GM21576 (cell line): ENCODE measurements around the gene ABCA13.

ENCODE experiments used
- ATAC-seq: cut with Tn5 transposase; IDR thresholded peaks from one replicate; pipeline ENCODE4 v1.9.1; 2021; ENCODE audit warnings: mild to moderate bottlenecking, moderate library complexity; ENCODE audit not compliant: unreplicated experiment

The ABCA13 gene

DNA sequence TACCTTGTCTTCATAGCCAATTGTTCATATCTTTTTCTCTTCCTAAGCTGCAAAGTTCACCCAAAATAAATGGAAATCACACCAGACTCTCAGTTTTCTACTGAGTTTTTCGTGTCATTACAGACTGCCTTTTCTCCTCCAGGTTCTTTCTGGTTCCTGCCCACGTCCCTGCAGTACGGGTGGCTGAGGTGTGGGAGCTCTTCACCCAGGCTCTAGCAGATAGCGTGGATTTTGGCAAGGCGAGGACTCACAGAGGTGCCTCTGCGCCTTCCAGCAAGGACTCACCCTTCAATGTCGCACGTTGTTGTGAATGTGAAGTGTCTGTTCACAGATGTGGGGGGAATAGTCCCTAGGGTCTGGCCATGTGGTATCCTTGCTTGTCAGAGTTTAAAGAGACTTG, 71.6 kb downstream of the ABCA13 start:
- ATAC-seq, result no peak

DNA sequence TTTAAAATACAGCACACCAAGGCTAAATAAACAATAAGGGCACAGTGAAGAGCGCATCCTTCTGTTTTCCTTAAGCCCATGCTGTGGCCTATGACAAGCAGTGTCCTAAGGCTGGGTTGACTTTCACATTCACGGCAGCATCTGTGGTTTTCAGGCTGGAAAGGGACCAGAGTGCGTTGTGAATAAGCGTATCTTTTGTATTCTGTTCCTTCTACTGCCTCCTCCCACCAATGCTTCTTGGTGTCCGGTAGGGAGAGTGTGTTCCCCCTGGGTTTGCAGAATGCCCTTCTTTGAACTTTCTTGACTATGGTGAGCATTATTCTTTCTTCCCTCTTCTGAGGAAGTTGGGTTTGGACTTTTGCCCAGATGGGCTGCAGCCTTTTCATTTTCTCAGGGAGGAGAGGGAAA, 73.6 kb downstream of the ABCA13 start:
- ATAC-seq, result no peak

- peak; percentile 50 for ATAC-seq
Measured at GRCh38 chr7:48245751-48246472, 74.7 kb downstream of the ABCA13 start.

- ATAC-seq, result no peak
Measured at GRCh38 chr7:48249166-48249565, 77.9 kb downstream of the ABCA13 start.

GRCh38 chr7:48250441-48250951, 79.2 kb downstream of the ABCA13 start:
- ATAC-seq, result no peak

DNA sequence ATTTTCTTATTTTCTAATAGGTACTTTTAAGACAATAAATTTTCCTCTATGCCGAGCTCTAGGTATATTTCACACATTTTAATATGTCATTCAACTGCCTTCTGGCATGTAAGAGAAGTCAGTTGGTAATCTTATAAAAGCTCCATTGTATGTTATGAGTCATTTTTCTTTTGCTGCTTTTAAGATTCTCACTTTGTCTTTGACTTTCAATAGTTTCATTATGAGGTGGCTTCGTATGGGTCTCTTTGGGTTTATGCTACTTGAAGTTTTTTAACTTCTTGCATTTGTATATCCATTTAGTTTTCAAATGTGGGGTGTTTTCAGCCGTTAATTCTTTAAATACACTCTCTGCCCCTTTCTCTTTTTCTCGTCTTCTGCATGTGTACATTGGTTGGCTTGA, 80.5 kb downstream of the ABCA13 start:
- ATAC-seq, result peak; percentile 91

DNA sequence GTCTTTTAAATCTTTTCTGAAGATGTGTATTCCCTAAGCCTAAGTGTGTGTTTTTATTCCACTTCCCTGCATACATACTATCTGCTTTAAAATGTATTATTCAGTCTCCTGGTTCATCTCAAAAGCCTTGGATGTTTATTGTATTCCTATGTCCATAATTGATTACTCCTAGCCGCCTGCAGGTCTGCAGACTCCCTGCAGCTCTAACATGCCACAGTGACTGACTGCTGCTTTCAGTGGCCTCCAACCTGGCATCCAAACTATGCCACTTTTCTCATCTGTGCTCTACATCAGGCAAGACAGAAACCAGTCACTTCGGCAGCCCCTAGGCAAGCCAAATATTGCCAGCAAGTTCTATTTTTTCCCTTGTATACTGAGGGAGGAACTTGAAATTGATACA, 81.7 kb downstream of the ABCA13 start:
- ATAC-seq, result no peak

- ATAC-seq, result peak; percentile 40
Measured at GRCh38 chr7:48255046-48255445, 83.8 kb downstream of the ABCA13 start.

GRCh38 chr7:48259463-48260280, 88.4 kb downstream of the ABCA13 start:
- no peak for ATAC-seq

- ATAC-seq, result no peak
Measured at GRCh38 chr7:48261696-48262095, 90.4 kb downstream of the ABCA13 start.

GRCh38 chr7:48262606-48263310, 91.5 kb downstream of the ABCA13 start:
- ATAC-seq, result no peak

- ATAC-seq, result no peak
Measured at GRCh38 chr7:48263311-48263650, 92.0 kb downstream of the ABCA13 start.

- ATAC-seq, result no peak
Measured at GRCh38 chr7:48269066-48269465, 97.8 kb downstream of the ABCA13 start.

DNA sequence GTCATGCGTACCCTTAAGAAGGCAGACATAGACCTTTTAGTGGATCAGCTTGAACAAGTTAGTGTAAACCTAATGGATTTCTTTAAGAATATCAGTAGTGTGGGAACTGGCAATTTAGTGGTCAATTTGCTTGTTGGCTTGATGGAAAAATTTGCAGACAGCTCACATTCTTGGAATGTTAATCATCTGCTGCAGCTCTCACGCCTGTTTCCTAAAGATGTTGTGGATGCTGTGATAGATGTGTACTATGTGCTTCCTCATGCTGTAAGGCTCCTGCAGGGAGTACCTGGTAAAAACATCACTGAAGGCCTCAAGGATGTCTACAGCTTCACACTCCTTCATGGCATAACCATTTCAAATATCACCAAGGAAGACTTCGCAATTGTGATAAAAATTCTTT, 103.4 kb downstream of the ABCA13 start:
- no peak for ATAC-seq

DNA sequence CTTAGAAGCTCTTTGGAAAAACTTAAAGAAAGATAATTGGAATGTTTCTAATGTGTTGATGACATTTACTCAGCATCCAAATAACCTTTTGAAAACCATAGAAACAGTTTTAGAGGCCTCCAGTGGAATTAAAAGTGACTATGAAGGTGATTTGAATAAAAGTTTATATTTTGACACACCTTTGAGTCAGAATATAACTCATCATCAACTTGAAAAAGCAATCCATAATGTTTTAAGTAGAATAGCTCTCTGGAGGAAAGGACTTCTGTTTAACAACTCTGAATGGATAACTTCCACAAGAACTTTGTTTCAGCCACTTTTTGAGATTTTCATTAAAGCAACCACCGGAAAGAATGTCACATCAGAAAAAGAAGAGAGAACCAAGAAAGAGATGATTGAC, 108.2 kb downstream of the ABCA13 start:
- no peak for ATAC-seq

DNA sequence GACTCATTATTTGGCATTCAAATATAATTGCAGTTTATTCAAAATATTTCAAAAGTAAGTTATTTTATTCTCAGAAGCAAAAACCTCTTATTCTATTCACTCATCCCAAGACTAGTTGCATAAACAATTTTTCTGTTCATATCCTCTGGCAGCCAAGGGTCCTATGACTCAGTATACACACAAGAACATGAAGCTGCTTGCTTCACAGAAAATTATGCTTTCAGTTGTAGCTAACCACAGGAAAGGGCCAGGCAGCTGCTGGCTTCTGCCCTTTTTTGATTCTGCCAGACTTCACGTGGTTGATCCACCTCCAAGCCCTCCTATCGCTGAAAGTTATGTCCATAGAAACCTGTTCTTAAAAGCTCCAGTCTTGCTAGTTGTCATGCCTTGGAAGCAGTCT, 108.8 kb downstream of the ABCA13 start:
- ATAC-seq, result no peak

- no peak for ATAC-seq
Measured at GRCh38 chr7:48285373-48285772, 114.1 kb downstream of the ABCA13 start.

GRCh38 chr7:48286836-48287235, 115.6 kb downstream of the ABCA13 start:
- ATAC-seq, result no peak

DNA sequence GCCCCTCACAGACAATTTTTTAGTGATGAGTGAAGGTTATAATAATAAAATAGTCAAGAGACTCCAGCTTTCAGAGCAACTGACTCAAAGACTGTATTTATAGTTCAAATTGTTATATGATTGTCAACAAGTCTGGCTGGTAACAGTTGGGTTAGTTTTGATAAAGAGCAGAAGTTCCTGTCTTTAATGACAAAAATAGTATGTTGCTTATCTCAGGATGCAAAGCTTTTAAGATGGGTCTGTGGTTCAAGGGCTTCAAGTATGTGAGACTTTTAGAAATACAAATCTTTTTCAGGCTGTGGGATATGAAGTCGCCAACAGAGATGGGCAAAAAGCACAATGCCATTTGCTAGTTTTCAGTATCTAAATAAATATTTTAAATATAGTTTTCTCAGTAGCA, 118.4 kb downstream of the ABCA13 start:
- ATAC-seq, result no peak

- ATAC-seq, result no peak
Measured at GRCh38 chr7:48292949-48293348, 121.7 kb downstream of the ABCA13 start.

DNA sequence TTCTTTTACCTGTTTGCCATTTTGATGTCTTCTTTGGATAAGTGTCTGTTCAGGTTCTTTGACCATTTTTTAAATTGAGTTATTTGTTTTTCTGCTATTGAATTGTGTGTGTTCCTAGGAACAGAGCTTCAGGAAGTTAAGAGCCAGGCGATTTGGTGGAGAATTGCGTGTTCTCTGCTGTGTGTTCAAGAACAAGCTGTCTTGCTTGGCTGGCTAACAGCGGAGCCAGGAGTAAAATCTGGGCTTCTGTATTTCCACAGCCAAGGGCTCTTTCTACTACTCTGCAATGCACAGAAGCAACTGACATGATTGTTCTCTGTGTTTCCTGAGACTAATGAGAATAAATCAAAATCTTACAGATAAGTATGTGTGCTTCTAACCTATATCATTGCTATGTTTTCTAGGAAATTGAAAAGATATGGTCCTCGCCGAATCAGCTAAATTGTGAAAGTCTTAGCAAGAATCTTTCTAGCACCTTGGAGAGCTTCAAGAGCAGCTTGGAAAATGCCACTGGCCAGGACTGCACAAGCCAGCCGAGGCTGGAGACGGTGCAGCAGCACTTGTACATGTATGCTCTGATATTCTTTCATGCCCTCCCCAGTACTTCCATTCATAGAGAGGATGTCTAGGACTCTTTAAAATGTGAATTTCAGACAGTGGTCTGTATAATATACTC, 124.2 kb downstream of the ABCA13 start:
- ATAC-seq, result no peak
